HG03520 (cell line): ENCODE data around the gene UCP3.

Experiments used
- ATAC-seq: cut with Tn5 transposase; IDR thresholded peaks from one replicate; pipeline ENCODE4 v1.9.1; 2021; ENCODE audit warnings: mild to moderate bottlenecking, moderate library complexity; ENCODE audit not compliant: unreplicated experiment

The UCP3 gene

DNA sequence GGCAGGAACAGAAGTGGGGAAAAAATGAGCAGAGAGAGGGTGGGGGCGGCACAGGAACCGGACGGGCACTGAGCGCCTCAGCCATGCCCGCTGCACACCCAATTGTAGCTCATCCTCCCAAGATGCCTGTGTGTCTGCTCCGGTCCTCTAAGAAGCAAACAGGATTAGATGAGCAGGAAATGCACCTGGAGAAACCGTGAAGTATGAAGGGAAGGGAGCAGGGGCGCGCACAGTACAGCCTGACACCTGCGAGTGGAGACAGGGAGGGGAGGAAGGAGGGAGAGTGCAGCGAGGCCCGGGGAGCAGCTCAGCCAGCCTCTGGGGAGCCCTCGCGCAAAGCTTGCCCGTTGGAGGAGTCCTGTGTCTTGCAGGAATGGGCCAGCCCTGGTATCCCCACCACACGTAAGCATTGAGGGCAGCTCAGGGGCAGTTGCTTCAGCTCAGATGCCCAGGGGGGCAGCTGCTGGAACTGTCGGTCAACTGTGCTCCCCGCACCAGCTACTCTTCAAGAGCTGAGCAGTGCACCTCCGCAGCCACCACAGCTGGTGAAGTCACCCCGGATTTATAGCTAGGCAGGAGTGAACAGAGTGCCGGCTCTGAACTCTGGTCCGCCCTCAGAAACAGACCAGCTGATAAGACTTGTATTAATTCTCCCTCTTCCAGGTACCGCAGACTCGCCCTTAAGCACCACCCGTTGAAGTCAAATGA, 51.1 kb downstream of the UCP3 start:
- ATAC-seq: no peak

DNA sequence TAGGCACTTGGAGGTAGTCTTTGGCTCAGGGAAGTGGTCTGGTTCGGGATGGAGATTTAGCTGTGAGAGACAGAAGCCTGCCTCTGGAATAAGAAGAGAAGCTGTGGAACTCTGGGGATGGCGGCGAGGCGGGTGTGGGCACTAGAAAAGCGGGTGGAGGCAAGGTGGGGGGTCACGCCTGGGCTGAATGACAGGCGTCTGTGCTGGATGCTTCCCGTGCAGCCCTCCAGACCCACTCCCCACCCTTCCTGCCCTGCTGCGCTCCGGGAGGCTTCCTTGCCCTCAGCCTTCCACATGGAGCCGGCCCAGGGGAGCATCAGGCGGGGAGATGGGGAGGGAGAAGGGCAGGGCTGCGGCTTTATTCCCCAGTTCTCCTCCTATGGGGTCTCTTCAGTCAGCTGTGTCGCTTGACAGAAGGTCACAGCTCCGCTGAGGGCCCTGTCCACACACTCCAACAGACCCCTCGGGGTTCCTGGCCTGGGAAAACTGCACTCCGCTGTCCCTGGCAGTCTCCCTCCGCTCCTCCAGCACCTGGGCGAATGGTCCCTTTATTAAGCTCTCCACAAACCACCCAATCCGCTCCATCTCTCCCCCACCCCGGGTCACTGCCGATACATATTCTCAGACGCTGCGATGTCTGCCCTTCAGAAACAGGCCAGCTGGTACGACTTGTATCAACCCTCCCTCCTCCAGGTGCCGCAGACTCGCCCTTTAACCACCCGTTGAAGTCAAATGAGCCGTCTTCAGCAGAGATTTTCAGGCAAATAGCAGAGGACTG, 51.8 kb downstream of the UCP3 start:
- no peak for ATAC-seq

GRCh38 chr11:73951797-73952196, 57.1 kb downstream of the UCP3 start:
- no peak for ATAC-seq

DNA sequence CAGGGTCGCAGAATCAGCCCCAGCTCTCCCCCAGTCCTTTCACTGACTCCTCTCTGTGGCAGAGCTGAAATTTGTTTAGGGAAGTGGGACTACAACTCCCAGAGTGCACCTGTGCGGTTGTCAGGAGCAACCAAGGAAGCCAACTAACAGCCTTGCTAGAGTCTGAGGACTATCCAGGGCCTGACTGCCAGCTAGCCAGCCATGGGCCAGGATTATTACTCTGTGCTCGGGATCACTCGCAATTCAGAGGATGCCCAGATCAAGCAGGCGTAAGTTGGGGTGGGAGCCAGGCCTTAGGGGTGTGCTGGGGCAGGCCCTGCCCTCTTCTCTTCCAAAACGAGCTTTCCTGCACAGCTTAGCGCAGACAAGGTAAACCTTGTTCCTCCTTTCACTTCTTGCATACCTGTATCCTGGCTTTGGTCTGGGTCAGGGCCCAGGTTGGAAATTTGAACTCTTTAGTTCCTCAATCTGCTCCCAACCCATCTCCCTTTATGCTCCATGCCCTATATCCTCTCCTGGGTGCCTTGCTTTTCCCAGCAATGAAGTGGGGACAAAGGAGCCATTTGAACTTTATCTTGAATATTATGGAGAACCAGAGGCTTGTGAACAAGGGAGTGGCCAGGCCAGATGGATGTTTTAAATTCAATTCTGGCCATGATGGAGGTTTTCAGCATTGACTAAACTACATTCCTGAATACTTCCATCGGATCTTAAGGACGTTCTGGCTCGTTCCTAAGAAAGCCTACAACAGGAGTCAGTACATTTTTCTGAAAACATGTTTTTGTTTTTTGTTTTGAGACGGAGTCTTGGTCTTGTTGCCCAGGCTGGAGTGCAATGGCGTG, 57.8 kb downstream of the UCP3 start, which contains the start of gene DNAJB13:
TSS of gene DNAJB13 (plus strand) at position 158 of the 842 bp plus-strand sequence. CDS start at position 202, 44 bp downstream.
- ATAC-seq: peak; percentile 85
